Stimulated activated CD4-positive, alpha-beta T cell treated with anti-CD3 and anti-CD28 coated beads, TNF-alpha, amount 100 ng/mL, for 1 hour (primary cell): ENCODE results near the gene ANXA3.

Experiments
- DNase-seq, 3 donors: peaks; one replicate each; pipeline ENCODE4 v3.0.0-alpha.2; 2020; ENCODE audit warnings: low read depth in 3 of 3, low spot score in 1 of 3

The ANXA3 gene

DNA sequence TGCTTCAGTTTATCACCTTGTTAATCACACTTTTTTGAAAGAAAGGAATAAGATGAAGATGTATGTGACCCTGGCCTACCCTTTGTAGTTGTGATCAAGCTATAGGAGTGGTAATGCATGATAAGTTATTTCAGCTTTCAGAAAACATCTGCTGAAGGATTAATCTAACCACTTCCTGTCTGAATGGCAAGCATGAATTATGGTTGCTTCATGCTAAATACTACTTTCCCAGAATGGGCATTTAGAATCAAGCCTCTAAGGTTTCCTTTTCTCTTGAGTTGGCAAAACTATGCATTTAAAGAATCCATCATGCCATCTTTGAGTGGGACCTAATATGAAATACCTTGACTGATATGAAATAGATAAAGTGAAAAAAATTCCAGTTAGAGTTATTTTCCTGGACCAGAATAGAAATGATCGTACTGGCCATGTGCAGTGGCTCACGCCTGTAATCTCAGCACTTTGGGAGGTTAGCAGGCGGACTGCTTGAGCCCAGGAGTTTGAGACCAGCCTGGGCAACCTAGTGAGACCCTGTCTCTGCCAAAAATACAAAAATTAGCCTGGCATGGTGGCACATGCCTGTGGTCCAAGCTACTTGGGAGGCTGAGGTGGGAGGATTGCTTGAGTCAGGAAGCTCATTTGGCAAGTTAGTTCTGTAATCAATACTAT is 59.1 kb downstream of the ANXA3 start:
- no peak for DNase-seq

GRCh38 chr4:78611215-78611558 is 59.6 kb downstream of the ANXA3 start:
- DNase-seq, result no peak

GRCh38 chr4:78612398-78613178 is 61.0 kb downstream of the ANXA3 start:
- no peak for DNase-seq

DNA sequence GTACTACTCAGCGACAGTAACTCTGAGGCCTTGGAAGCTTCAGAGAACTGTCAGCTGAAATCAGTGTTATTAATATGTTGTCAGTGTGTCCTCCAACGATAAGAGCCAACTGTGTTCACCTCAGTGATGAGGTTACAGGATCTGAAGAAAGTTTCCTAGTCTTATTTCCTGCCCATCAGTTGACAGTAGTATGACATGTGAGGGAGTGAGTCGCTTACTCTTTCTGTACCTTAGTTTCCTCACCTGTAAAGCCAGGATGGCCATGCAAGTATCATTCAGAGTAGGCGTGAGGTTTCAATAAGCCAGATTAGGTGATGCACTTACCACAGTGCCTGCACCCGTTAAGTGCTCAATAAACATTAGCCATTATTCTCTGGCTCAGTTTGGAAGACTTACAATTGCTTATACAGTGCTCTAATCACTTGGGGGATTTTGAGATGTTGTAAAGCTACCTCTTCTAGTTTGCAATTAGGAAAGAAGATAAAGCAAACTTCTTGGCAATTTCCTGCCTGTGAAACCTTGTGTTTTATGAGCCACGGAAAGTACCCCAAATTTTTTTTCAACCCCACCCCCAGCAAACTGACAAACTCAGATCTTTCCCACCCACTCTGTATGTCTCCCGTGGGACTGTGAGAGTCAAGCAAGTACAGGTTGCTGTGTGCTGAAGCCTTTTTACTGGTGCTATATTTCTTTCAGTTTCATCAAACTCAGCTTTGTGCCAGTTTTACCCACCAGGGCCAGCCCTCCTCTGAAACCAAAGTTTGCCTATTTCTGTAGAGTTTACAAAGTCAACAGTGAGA is 62.2 kb downstream of the ANXA3 start:
- DNase-seq, result no peak

GRCh38 chr4:78616046-78616498 is 64.5 kb downstream of the ANXA3 start:
- DNase-seq, result no peak

DNA sequence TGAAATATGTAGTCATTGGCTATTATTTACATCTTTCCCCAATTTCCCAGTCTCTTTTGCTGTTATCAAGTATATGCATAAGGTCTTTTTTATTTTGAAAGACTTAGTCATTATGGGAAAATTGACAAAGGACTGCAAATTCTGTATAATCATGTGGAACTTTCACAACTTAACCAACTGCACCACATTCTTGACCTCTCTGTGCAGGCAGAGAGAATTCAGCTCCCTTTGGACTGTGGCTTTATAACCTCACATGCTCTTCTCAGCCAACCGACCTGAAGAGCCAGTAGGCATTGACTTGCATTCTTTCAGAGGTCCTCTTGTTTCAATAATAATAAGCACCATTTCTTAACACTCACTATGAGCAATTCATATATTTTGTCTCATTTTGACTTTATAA is 66.9 kb downstream of the ANXA3 start:
- DNase-seq, result no peak

- no peak for DNase-seq
These were observed 69.8 kb downstream of the ANXA3 start for GRCh38 chr4:78621395-78621794.

GRCh38 chr4:78622253-78622979 is 70.8 kb downstream of the ANXA3 start:
- no peak for DNase-seq

DNA sequence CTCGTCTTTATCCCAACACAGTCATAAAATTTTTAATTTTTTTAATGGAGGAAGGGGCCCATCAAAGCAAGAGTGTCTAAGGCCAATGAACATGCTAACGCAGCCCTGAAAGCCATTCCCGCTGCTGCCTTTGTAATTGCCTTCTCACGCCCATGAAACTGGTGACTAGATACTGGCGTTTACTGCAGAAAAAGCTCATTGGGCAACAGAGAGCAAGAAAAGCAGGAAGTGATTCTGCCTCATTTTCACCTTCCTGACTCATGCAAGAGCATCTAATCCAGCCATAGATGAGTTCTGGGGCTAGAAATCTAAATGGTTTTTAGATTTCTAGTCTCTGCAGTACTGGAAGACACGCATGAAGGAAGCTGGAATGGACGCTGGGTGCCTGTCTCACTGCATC is 72.5 kb downstream of the ANXA3 start:
- DNase-seq, result no peak

DNA sequence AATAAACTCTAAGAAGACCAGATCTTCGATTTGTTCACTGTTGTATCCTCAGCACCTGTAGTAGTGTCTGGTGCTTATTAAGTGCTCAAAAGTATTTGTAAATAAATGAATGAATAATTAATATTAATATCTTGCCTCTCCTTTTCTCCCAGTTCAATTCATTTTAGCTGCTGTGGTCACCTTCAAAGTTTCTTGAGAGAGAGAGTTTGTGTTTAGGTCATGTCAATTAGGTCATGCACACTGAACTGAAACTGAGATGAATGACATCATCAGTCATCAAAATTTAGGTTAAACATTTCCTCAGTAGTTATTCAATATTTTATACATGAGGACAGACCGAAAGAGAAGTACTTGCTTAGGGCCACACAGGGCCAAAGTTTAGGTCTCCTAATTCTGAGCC is 73.5 kb downstream of the ANXA3 start:
- no peak for DNase-seq

DNA sequence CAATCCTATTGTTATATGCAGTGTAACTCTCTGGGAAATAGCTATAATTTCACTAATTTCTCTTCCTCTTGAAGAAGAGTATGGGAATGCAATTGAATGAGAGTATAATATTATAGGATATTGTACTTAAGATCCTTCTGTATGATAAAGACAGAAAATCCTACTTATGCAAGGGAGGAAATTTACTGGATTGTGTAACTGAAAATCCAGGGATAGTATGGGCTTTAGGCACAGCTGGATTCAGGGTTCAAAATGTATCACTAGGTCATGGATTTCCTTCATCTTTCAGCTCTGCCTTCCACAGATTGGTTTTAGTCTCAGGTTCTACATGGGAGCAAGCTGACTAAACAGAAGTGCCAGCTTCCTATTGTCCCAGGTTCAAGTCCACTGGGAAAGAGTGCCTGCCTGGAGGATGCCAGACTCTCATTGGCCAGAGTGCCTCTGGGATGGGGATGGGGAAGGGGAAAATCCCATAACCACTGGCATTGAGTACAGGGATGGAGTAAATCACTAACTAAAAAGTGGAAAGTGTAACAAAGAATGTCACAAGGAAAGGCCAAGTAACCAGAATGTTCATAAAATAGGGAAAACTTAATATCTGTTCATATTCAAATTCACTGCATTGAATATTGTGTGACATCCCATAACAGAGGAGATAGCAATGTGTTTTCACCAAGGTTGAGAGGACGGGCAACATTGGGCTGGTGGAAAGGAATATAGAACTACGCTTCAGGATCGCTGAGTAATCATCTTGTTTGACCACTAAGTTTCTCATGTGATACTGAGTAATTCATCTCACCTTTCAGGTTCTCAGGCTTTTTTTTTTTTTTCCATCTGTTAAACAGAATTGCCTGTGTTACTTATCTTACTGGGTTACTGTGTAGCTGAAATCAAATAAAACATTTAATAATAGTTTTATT is 75.7 kb downstream of the ANXA3 start:
- DNase-seq, result no peak

GRCh38 chr4:78627966-78628678 is 76.6 kb downstream of the ANXA3 start:
- no peak for DNase-seq

GRCh38 chr4:78629991-78630541 is 78.5 kb downstream of the ANXA3 start:
- DNase-seq, result no peak

DNA sequence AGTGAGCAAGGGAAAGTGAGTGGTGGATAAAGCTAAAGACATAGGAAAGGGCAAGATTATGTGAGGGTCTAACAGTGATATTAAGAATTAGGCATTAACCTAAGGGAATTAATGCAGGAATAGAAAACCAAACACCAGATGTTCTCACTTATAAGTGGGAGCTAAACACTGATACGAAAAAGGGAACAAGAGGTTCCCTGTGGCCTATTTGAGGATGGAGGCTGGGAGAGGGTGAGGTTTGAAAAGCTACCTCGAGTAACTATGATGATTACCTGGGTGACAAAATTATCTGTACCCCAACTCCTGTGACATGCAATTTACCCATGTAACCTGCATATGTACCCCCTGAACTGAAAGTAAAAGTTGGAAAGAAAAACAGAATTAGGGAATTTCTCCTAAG is 79.0 kb downstream of the ANXA3 start:
- no peak for DNase-seq

DNA sequence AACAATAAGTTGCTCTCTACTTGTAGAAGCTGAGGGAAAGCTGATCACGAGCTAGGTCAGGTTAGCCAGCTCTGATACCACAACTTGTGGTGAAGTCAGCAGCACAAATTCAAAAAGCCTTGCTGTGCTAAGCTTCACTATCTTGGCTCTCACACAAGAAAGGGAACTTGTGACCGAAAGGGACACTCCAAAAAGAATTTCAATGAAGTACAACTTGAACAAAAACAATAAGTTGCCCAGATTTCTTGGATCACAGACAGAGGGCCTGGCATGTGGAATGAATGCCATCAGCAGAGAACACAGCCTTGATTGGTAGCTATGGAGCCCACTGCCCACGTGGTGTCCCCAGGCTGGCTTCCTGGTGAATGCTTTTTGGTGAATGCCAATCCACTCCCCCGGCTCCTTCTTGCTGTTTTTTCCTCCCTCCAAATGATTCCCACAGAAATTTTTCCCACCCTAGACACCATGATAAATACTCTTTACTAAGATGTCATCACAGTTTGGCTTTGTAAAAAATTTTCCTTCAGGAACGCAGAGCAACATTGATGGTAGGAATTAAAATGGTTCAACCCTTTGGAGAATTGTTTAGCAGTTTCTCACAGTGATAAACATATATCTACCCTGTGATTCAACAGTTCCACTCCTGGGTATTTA is 82.6 kb downstream of the ANXA3 start:
- no peak for DNase-seq

DNA sequence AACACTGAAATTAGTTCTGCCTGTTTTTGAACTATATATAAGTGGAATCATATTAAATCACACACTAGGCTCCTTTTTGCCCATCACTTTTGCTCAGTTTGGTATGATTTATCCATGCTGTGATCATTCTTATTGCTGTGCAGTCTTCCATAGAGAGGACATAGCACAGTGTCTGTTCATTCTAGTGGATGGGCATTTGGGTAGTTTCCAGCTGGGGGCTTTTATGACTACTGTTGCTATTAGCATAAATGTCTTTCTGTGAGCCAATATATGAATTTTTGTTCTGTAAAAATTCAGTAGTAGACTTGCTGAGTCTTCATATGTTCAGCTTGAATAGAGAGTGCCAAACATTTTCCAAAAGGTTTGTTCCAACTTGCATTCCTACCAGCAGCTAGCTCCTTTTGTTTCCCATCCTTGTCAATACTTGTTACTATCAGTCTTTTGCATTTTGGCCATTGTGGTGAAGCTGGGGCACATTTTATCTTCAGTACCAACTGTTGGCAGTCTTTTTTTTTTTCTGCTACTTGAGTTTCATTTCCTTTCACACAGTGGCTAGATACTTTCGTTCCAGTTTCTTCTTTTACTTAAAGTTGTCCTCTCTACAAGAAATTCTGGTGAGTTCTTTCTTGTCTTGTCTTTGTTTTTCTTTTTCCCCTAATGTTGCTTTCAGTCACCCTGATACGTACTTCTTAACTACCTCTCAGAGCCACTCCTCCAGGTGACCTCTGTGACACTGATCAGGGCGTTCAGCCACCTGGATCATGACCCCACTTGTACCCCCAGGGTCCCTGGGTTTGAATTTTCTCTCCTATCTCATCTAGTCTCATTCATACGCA is 87.0 kb downstream of the ANXA3 start:
- no peak for DNase-seq

DNA sequence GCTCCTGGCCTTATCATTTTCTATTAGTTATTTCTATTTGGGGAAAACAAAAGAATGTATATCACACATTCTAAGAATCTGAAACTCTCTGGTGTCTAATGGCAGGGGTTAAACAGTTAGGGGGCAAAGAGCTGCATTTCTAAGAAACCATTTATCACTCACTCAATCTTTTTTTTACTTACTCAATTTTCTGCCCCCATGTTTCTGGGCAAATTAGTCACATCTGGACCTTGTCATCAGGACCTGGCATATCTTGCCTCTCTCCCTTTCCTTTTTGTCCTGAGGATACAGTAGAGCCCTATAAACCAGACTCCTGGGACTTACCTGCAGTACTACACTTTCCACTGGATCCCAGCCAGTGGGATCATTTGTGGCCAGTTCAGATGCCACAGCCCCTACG is 89.1 kb downstream of the ANXA3 start:
- DNase-seq, result no peak

DNA sequence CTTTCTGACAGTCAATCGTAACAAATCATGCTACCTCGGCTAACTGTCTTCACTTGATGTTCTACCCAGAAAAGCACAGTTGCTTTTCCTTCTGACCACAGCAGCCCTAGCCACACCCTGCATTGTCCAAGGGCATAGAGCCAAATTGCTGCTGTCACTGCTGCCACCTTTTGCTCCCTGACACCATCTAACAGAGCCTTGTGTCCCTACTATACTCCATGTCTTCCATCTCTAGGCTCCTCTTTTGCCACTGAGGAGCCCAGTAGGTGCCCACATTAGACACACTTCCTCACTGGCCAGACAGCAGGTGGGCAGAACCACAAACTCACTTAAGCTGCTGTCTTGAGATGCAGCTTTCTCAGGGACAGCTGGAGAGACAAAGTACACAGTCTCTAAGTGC is 91.4 kb downstream of the ANXA3 start:
- no peak for DNase-seq
